ENCODE results near the gene HCFC1.

HCFC1 gene

GRCh38 chrX:153924149-153924861 lies 47.3 kb downstream of the HCFC1 start:
- no peak for DNase-seq (ENCODE audit: low read depth, low spot score)

GRCh38 chrX:153922932-153923857 lies 48.4 kb downstream of the HCFC1 start:
- DNase-seq (ENCODE audit: low read depth, low spot score), result no peak

GRCh38 chrX:153921511-153922446 lies 49.8 kb downstream of the HCFC1 start:
- DNase-seq (ENCODE audit: low read depth, low spot score), result no peak

GRCh38 chrX:153921070-153921469 lies 50.5 kb downstream of the HCFC1 start:
- no peak for DNase-seq (ENCODE audit: low read depth, low spot score)

- DNase-seq (ENCODE audit: low read depth, low spot score), result no peak
Observed at GRCh38 chrX:153920546-153920945, 51.1 kb downstream of the HCFC1 start.

DNA sequence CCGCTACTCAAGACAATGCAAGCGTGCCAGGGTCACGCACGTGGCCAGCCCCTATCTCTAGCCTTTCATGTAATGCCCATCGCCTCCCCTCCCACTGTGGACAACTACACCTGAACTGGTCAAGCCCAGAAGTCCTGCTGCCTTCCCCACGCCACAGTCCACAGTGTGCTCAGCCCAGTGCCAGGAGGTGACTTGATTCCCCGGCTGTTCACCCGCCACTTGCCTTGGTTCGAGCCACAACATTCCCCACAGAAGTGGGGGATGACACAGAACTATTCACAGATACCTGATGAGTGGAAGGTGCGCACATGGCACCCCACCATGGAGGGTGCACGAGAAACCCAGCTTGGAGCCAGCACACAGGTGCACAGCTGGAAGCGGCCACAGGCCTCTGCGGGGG lies 52.3 kb downstream of the HCFC1 start:
- no peak for DNase-seq (ENCODE audit: low read depth, low spot score)

DNA sequence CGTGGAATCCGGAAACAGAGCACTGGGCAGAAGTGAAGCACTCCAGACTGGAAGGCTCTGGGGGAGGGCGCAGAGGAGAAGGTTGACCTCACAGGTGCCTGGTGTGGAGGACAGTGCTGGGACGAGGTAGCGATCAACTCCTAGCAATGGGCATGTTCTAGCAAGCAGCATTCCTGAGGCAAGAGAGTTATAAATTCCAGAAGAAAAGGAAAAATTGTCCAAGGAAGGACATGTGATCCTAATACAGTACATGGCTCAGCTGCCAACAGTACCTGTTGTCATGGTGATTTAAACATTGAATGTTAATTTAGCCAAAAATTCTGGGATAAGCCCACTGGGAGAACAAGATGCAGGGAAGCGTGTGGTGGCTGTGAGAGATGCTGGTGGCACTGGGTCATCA lies 53.7 kb downstream of the HCFC1 start:
- no peak for DNase-seq (ENCODE audit: low read depth, low spot score)

DNA sequence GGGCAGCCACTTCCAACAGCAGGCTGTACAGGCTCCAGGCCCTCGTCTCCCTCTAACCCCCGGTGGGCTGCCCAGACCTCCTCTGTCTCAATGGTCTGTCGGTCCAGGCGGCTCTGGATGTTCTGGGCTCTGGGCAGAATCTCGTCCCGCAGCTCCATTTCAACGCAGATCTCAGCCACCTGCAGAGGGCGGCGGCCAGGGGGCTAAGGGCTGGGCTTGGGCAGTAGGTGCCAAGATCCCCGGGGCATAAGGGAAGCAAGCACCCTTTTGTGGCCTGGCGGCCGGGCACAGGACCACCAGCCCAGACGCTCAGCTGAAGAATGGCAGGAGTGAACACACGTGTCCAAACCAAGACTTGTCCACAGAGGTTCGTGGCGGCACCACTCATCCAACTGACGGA lies 57.9 kb downstream of the HCFC1 start:
- no peak for DNase-seq (ENCODE audit: low read depth, low spot score)

- no peak for DNase-seq (ENCODE audit: low read depth, low spot score)
Observed at GRCh38 chrX:153913211-153913610, 58.4 kb downstream of the HCFC1 start.

- DNase-seq (ENCODE audit: low read depth, low spot score), result no peak
Observed at GRCh38 chrX:153911798-153912197, 59.8 kb downstream of the HCFC1 start.

GRCh38 chrX:153910446-153910845 lies 61.2 kb downstream of the HCFC1 start:
- DNase-seq (ENCODE audit: low read depth, low spot score), result no peak

GRCh38 chrX:153909980-153910360 lies 61.6 kb downstream of the HCFC1 start:
- no peak for DNase-seq (ENCODE audit: low read depth, low spot score)

DNA sequence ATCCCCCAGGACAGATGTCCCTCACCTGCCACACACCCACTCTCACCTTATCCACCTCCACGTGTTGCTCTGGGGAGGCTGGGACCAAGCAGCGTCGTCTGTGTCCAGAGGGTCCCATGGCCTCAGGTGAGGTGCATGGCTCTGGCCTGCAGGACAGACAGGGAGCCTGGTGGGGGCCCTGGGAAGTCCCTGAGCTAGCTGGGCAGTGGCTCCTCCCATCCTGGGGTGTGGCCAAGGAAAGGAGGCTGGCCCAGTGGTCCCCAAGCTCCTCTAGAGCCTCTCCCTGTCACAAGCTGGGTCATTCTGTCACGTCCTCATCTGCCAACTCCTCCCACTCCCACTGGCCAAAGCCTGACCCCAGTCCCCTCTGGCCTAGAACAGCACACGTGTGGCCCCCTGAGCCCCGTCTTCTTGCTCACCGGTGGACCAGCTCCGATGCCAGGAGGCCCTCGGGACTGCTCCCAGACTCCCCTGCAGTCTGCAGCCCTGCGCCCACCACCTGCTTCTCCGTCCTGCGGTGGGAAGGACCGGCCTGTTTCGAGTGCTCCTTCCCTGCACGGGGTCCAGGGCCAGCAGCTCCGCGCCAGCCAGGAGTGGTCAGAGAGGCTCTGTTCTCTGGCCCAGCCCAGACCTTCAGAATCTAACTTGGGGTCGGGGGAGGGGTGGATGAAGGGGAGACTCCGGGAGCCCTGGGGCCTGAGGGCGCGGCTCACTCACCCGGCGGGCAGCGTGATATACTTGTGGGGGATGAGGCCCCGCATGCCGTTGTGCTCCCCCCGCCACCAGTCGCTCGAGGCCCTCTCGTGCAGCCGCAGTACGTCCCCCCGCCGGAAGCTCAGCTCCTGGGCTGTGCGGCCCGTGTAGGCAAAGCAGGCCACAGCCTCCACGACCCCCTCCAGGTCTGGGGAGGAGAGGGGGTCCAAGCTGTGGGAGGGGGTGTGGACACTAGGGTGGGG lies 62.3 kb downstream of the HCFC1 start:
- no peak for DNase-seq (ENCODE audit: low read depth, low spot score)

- DNase-seq (ENCODE audit: low read depth, low spot score), result no peak
Observed at GRCh38 chrX:153908219-153908860, 63.3 kb downstream of the HCFC1 start.

DNA sequence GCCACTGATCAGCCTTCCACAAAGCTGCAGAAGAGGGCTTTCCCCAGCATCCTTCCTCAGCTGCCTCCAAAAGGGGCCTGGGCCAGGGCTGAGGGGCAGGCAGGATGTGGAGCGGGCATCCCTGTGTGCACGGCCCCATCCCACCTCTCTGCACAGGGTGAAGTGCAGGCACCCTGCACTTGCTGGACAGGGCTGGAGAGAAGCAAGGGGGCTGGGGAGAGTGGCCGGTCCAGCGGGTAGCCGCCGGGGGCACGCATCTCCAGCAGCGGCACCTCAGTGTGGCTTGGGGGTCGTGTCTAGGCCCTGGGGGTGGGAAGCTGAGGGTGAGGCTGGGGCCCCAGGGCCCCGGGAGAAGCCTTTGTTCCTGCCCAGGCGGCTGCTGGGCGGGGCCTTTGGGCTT lies 64.2 kb downstream of the HCFC1 start:
- DNase-seq (ENCODE audit: low read depth, low spot score), result no peak

DNA sequence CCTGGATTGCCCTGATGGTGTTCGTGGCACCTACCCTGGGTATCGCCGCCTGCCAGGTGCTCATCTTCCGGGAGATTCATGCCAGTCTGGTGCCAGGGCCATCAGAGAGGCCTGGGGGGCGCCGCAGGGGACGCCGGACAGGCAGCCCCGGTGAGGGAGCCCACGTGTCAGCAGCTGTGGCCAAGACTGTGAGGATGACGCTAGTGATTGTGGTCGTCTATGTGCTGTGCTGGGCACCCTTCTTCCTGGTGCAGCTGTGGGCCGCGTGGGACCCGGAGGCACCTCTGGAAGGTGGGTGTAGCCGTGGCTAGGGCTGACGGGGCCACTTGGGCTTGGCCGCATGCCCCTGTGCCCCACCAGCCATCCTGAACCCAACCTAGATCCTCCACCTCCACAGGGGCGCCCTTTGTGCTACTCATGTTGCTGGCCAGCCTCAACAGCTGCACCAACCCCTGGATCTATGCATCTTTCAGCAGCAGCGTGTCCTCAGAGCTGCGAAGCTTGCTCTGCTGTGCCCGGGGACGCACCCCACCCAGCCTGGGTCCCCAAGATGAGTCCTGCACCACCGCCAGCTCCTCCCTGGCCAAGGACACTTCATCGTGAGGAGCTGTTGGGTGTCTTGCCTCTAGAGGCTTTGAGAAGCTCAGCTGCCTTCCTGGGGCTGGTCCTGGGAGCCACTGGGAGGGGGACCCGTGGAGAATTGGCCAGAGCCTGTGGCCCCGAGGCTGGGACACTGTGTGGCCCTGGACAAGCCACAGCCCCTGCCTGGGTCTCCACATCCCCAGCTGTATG lies 65.3 kb downstream of the HCFC1 start:
- DNase-seq (ENCODE audit: low read depth, low spot score), result no peak

DNA sequence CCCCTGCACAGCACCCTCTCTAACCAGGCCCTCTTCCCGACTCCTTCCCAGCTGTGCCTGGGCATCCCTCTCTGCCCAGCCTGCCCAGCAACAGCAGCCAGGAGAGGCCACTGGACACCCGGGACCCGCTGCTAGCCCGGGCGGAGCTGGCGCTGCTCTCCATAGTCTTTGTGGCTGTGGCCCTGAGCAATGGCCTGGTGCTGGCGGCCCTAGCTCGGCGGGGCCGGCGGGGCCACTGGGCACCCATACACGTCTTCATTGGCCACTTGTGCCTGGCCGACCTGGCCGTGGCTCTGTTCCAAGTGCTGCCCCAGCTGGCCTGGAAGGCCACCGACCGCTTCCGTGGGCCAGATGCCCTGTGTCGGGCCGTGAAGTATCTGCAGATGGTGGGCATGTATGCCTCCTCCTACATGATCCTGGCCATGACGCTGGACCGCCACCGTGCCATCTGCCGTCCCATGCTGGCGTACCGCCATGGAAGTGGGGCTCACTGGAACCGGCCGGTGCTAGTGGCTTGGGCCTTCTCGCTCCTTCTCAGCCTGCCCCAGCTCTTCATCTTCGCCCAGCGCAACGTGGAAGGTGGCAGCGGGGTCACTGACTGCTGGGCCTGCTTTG lies 66.0 kb downstream of the HCFC1 start:
- no peak for DNase-seq (ENCODE audit: low read depth, low spot score)

- no peak for DNase-seq (ENCODE audit: low read depth, low spot score)
Observed at GRCh38 chrX:153903991-153904957, 67.3 kb downstream of the HCFC1 start, which contains the start of gene AVPR2. Gene AVPR2 (plus strand): TSS chrX:153904673. CDS start chrX:153905146, 473 bp downstream.

All from smooth muscle cell of the brain vasculature (primary cell).